Glutamatergic neuron (in vitro differentiated cells): ENCODE measurements around the gene LRRFIP1. TPM values are rescaled to one million over a fixed set of nuclear protein-coding genes. Genes with fewer than 3 reads are reported as not detected.

Source experiments
- DNase-seq: peaks from one replicate; pipeline ENCODE4 v3.0.0; 2022
- H3K27ac Mint-ChIP-seq: one replicate; pipeline ENCODE4 v1.8.0; 2020; ENCODE audit warnings: mild to moderate bottlenecking, mixed read lengths, inconsistent platforms; ENCODE audit not compliant: unreplicated experiment
- H3K27me3 Mint-ChIP-seq: one replicate; pipeline ENCODE4 v1.8.0; 2020; ENCODE audit warnings: mild to moderate bottlenecking, moderate library complexity, mixed read lengths, inconsistent platforms; ENCODE audit not compliant: unreplicated experiment
- H3K36me3 Mint-ChIP-seq: one replicate; pipeline ENCODE4 v1.8.0; 2020; ENCODE audit warnings: mild to moderate bottlenecking, mixed read lengths, inconsistent platforms; ENCODE audit not compliant: unreplicated experiment
- H3K4me1 Mint-ChIP-seq: one replicate; pipeline ENCODE4 v1.8.0; 2020; ENCODE audit warnings: mild to moderate bottlenecking, low read depth, mixed read lengths, inconsistent platforms; ENCODE audit not compliant: unreplicated experiment
- H3K4me3 Mint-ChIP-seq: one replicate; pipeline ENCODE4 v1.8.0; 2020; ENCODE audit warnings: mild to moderate bottlenecking, mixed read lengths, inconsistent platforms; ENCODE audit not compliant: unreplicated experiment
- H3K9me3 Mint-ChIP-seq: one replicate; pipeline ENCODE4 v1.8.0; 2020; ENCODE audit warnings: mild to moderate bottlenecking, moderate library complexity, mixed read lengths, inconsistent platforms; ENCODE audit not compliant: unreplicated experiment
- total RNA-seq: library from RNA; stranded (reverse); fragmentation: NEBNext Ultra II Directional; extraction: Animal tissue kit (Norgen Biotek cat#: 25700); gene quantifications from one replicate; pipeline ENCODE4 v1.2.1, GENCODE V29; 2021; ENCODE audit not compliant: unreplicated experiment
- TF ChIP-seq, protein P1 (sequence below): fragments of 200-600 bp; sonication (generic); IDR thresholded peaks from one replicate; pipeline ENCODE4 v1.5.0; 2021; ENCODE audit not compliant: partially characterized antibody, unreplicated experiment

LRRFIP1 gene
- total RNA-seq, 1 donor from 2014 or later: 112 TPM

DNA sequence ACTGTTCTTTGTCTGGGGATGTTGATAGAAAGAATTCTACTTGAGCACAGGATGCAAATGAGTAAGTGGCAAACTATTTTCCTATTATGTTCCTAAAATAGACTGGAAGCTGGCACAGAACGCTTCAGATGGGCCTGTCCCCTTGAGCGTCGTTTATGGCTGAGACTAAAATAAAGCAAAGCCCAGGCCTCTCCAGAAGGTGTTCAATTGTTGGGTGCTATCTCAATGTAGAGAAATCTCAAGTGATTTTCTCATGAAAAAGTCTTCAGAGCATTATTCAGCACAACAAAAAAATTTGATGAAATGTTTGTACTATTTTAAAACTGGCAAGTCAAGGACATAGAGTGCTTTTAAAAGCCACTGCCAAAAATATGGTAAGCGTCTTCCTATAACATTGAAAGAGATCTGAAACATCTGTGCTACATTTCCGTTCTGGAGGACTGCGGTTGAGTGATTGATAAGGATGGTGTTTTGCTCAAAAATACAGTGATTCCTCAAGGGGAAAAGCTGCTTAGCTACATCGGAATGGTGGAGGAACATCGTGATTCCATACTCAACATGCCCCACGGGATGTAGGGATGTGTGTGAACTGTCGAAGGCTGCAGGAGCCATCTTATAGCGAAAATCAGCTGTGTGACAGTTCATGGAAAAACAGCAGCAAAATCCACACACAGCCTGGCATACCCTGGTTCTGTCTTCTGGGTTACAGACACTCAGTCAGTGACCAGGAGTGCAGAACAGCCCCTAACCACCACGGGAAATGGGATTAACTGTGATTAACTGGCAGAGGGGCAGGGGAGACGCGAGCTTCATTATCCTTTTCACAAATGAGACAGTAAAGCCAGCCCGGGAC, 10.4 kb upstream of the LRRFIP1 start:
- DNase-seq: no peak
- Mint-ChIP-seq H3K27ac (no peak overlapping the region), H3K9me3 (peaks cover 3% of the 10 kb centered on the region), H3K4me1 (peaks cover 13% of the 10 kb centered on the region), H3K4me3 (no peak overlapping the region), H3K27me3 (peaks cover 2% of the 10 kb centered on the region), H3K36me3 (no peaks in the 10 kb centered on the region)
- TF ChIP-seq, protein P1, sequence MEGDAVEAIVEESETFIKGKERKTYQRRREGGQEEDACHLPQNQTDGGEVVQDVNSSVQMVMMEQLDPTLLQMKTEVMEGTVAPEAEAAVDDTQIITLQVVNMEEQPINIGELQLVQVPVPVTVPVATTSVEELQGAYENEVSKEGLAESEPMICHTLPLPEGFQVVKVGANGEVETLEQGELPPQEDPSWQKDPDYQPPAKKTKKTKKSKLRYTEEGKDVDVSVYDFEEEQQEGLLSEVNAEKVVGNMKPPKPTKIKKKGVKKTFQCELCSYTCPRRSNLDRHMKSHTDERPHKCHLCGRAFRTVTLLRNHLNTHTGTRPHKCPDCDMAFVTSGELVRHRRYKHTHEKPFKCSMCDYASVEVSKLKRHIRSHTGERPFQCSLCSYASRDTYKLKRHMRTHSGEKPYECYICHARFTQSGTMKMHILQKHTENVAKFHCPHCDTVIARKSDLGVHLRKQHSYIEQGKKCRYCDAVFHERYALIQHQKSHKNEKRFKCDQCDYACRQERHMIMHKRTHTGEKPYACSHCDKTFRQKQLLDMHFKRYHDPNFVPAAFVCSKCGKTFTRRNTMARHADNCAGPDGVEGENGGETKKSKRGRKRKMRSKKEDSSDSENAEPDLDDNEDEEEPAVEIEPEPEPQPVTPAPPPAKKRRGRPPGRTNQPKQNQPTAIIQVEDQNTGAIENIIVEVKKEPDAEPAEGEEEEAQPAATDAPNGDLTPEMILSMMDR: no peak

DNA sequence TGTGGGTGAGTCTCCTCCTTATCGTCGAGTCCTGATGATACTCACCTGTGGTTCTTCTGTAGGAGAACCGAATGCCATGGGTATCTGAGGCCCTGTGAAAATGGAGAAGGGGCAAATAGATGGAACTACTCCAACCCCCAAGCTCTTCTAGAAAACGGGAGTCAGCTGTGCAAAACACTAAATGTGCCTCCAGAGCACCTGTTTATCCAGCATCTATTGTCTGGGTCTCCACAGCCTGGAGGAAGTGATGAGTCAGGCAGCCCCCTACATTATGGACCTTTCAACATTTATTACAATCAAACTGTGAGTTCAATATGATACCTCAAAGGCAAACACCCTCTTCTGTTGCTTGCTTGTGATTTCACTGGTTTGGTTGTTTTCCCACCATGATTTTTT, 9.8 kb upstream of the LRRFIP1 start:
- DNase-seq: no peak
- no peak overlapping the region for H3K27ac Mint-ChIP-seq
- no peak overlapping the region for H3K4me3 Mint-ChIP-seq
- H3K4me1 Mint-ChIP-seq: peaks cover 9% of the 10 kb centered on the region
- no peaks in the 10 kb centered on the region for H3K36me3 Mint-ChIP-seq
- TF ChIP-seq, protein P1: no peak
- H3K9me3 Mint-ChIP-seq: peaks cover under 1% of the 10 kb centered on the region
- peaks cover 2% of the 10 kb centered on the region for H3K27me3 Mint-ChIP-seq

DNA sequence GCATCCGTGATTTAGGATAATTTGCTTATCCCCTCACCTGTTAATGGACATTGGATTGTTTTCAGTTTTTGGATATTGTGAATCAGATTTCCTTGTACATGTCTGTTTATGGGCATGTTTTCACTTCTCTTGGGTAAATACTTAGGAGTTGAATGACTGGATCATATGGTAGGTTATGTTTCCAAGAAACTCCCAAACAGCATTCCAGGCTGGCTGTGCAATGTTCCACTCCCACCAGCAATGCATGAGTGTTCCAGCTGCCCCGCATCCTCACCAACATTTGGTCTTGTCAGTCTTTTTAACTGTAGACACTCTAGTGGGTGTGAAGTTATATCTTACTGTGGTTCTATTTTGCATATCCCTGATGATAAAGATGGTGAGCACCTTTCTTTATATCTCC, 8.9 kb upstream of the LRRFIP1 start:
- TF ChIP-seq, protein P1: no peak
- Mint-ChIP-seq H3K27me3 (peaks cover 3% of the 10 kb centered on the region), H3K36me3 (no peaks in the 10 kb centered on the region), H3K4me3 (no peak overlapping the region), H3K4me1 (peaks cover 8% of the 10 kb centered on the region), H3K9me3 (no peaks in the 10 kb centered on the region), H3K27ac (no peak overlapping the region)
- no peak for DNase-seq

DNA sequence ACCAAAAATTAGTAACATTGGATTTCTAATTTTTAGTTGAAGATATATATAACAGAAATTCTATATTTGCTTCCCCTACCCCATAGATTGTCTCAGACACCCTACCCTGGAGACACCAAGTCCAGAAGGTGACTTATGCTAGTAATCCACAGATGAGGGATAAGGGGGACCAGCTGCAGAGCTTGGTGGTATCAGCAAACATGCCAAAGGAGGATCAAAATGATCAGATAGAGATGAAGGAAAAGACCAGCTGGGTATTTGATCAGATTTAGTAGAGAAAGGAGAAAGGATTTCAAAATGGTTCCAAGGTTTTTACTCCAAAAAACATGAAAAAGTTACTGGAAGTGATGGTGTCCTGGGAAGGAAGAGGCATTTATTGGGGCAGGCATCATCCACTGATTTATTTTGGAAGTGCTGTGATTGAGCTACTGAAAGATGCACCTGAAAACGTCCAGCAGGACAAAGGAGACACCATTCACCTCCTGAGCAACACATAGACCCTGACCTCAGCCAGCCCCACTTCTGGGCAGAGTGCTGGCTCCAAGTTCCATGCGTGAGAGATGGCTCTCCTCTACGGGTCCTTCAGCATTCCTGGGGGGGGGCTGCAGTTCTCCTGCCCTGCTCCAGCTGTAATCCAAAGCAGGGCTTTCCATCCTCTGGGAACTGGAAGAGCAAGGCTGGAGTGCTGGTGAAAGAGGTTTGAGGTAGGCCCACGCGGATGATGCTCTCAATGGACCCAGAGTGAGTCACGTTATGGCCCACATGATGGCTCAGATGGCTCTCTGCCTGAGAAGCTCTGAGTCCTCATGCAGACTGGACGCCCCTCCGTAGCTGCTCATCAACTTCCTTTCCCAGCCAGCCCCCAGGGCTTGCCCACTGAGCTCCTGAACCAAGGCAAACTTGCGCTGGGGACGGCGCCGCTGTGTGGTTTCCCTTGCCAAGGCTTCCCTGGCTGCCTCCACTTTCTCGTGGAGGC, 3.7 kb upstream of the LRRFIP1 start:
- Mint-ChIP-seq H3K4me1 (peaks cover 8% of the 10 kb centered on the region), H3K4me3 (no peak overlapping the region), H3K27me3 (peaks cover 20% of the 10 kb centered on the region), H3K9me3 (peaks cover 8% of the 10 kb centered on the region), H3K36me3 (no peaks in the 10 kb centered on the region), H3K27ac (no peak overlapping the region)
- DNase-seq: no peak
- TF ChIP-seq, protein P1: no peak
